Activated naive CD4-positive, alpha-beta T cell treated with anti-CD3 and anti-CD28 coated beads, Interleukin-2, amount 50 U/mL, for 72 hours (primary cell): ENCODE measurements around the gene OR9Q1. TPM values are rescaled to one million over a fixed set of nuclear protein-coding genes. Genes with fewer than 3 reads are reported as not detected.

ENCODE experiments used
- ATAC-seq, 2 donors: fragments of 150-1000 bp; cut with Tn5 transposase; 2 replicates each; pipeline ENCODE4 v1.10.0; 2021; ENCODE audit warnings: mild to moderate bottlenecking in 2 of 2, moderate library complexity in 2 of 2
- DNase-seq, 2 donors: peaks; one replicate each; pipeline ENCODE4 v3.0.0; 2021 to 2022; ENCODE audit warnings: low spot score in 2 of 2
- H3K27ac Mint-ChIP-seq, 2 donors: one replicate each; pipeline ENCODE4 v1.8.0; 2022; ENCODE audit warnings: mild to moderate bottlenecking in 2 of 2, mixed read lengths in 2 of 2
- H3K36me3 Mint-ChIP-seq, 2 donors: one replicate each; pipeline ENCODE4 v1.8.0; 2022; ENCODE audit warnings: mixed read lengths in 2 of 2
- H3K9me3 Mint-ChIP-seq, 2 donors: one replicate each; pipeline ENCODE4 v1.8.0; 2022; ENCODE audit warnings: mixed read lengths in 2 of 2
- total RNA-seq, 2 donors: library from RNA; stranded (reverse); gene quantifications; one replicate each; pipeline ENCODE4 v1.2.3, GENCODE V29; 2022

OR9Q1 gene
- total RNA-seq, 2 donors from 2014 or later: not detected

- Mint-ChIP-seq H3K27ac (no peak overlapping the region), H3K9me3 (no peaks in the 10 kb centered on the region), H3K36me3 (no peaks in the 10 kb centered on the region)
- DNase-seq (no peak), ATAC-seq (no peak)
These were observed 16.7 kb upstream of the OR9Q1 start for GRCh38 chr11:58006940-58007339.

- ATAC-seq (no peak), DNase-seq (no peak)
- Mint-ChIP-seq H3K36me3 (no peaks in the 10 kb centered on the region), H3K9me3 (no peaks in the 10 kb centered on the region), H3K27ac (no peak overlapping the region)
These were observed 11.9 kb upstream of the OR9Q1 start for GRCh38 chr11:58011771-58012170.

GRCh38 chr11:58024601-58025091, 965 bp downstream of the OR9Q1 start:
- Mint-ChIP-seq H3K36me3 (no peaks in the 10 kb centered on the region), H3K9me3 (no peaks in the 10 kb centered on the region), H3K27ac (no peak overlapping the region)
- ATAC-seq (no peak), DNase-seq (no peak)

- peaks cover 0 to 7% of the 10 kb centered on the region in 2 donors for H3K9me3 Mint-ChIP-seq
- H3K36me3 Mint-ChIP-seq: no peaks in the 10 kb centered on the region
- H3K27ac Mint-ChIP-seq: no peak overlapping the region
- DNase-seq: no peak
- ATAC-seq: no peak
These were observed 3.7 kb downstream of the OR9Q1 start for GRCh38 chr11:58027341-58027740.

- Mint-ChIP-seq H3K9me3 (peaks cover 0 to 7% of the 10 kb centered on the region in 2 donors), H3K27ac (no peak overlapping the region)
- no peak for ATAC-seq
These were observed 5.2 kb downstream of the OR9Q1 start for GRCh38 chr11:58028687-58029411.

GRCh38 chr11:58030653-58031052, 7.0 kb downstream of the OR9Q1 start, which contains the start of gene OR6Q1:
TSS of gene OR6Q1 (plus strand) at chr11:58030953. CDS start at chr11:58030953, 0 bp downstream.
- Mint-ChIP-seq H3K9me3 (peaks cover 0 to 7% of the 10 kb centered on the region in 2 donors), H3K36me3 (no peaks in the 10 kb centered on the region), H3K27ac (no peak within 1 kb of the TSS)
- ATAC-seq (no peak), DNase-seq (no peak)

More at GRCh38 chr11:58028687-58029411, 5.2 kb downstream of the OR9Q1 start:
- H3K36me3 Mint-ChIP-seq: no peaks in the 10 kb centered on the region
- no peak for DNase-seq

- Mint-ChIP-seq H3K27ac (no peak overlapping the region), H3K36me3 (peaks cover 0 to 5% of the 10 kb centered on the region in 2 donors), H3K9me3 (peaks cover 8 to 12% of the 10 kb centered on the region in 2 donors)
- DNase-seq (no peak), ATAC-seq (no peak)
These were observed 10.8 kb downstream of the OR9Q1 start for GRCh38 chr11:58034471-58034870.

GRCh38 chr11:58039589-58039988, 15.9 kb downstream of the OR9Q1 start:
- peaks cover 6 to 8% of the 10 kb centered on the region in 2 donors for H3K9me3 Mint-ChIP-seq
- DNase-seq (no peak), ATAC-seq (no peak)
- H3K36me3 Mint-ChIP-seq: peaks cover 0 to 9% of the 10 kb centered on the region in 2 donors
- H3K27ac Mint-ChIP-seq: no peak overlapping the region

GRCh38 chr11:58043379-58043778, 19.7 kb downstream of the OR9Q1 start:
- Mint-ChIP-seq H3K9me3 (no peaks in the 10 kb centered on the region), H3K27ac (no peak overlapping the region), H3K36me3 (peaks cover 0 to 4% of the 10 kb centered on the region in 2 donors)
- ATAC-seq (no peak), DNase-seq (no peak)

- Mint-ChIP-seq H3K36me3 (peaks cover 0 to under 1% of the 10 kb centered on the region in 2 donors), H3K27ac (no peak overlapping the region), H3K9me3 (no peaks in the 10 kb centered on the region)
- ATAC-seq: no peak
- no peak for DNase-seq
These were observed 22.6 kb downstream of the OR9Q1 start for GRCh38 chr11:58046231-58046630.

- no peak for DNase-seq
- no peaks in the 10 kb centered on the region for H3K9me3 Mint-ChIP-seq
- no peak for ATAC-seq
- no peaks in the 10 kb centered on the region for H3K36me3 Mint-ChIP-seq
- H3K27ac Mint-ChIP-seq: no peak overlapping the region
These were observed 24.1 kb downstream of the OR9Q1 start for GRCh38 chr11:58047818-58048217.

GRCh38 chr11:58055806-58056401, 32.2 kb downstream of the OR9Q1 start:
- Mint-ChIP-seq H3K27ac (no peak overlapping the region), H3K36me3 (no peaks in the 10 kb centered on the region), H3K9me3 (peaks cover 0 to 4% of the 10 kb centered on the region in 2 donors)
- DNase-seq: no peak
- ATAC-seq: no peak

- DNase-seq: no peak
- peaks cover 0 to 4% of the 10 kb centered on the region in 2 donors for H3K9me3 Mint-ChIP-seq
- ATAC-seq: no peak
- peak overlapping the region in 1 of 2 donors; percentile 1 for H3K27ac Mint-ChIP-seq
- H3K36me3 Mint-ChIP-seq: no peaks in the 10 kb centered on the region
These were observed 33.8 kb downstream of the OR9Q1 start for GRCh38 chr11:58057481-58057880.

GRCh38 chr11:58058276-58059006, 34.8 kb downstream of the OR9Q1 start:
- Mint-ChIP-seq H3K36me3 (no peaks in the 10 kb centered on the region), H3K27ac (no peak overlapping the region), H3K9me3 (peaks cover 0 to 4% of the 10 kb centered on the region in 2 donors)
- ATAC-seq (no peak), DNase-seq (no peak)

GRCh38 chr11:58059007-58059350, 35.3 kb downstream of the OR9Q1 start:
- Mint-ChIP-seq H3K27ac (no peak overlapping the region), H3K9me3 (peaks cover 0 to 4% of the 10 kb centered on the region in 2 donors), H3K36me3 (no peaks in the 10 kb centered on the region)
- DNase-seq: no peak
- ATAC-seq: no peak

GRCh38 chr11:58060535-58060934, 36.9 kb downstream of the OR9Q1 start:
- Mint-ChIP-seq H3K27ac (no peak overlapping the region), H3K36me3 (no peaks in the 10 kb centered on the region), H3K9me3 (peaks cover 0 to 4% of the 10 kb centered on the region in 2 donors)
- no peak for ATAC-seq
- no peak for DNase-seq
